Stomach (tissue), 9 donors: ENCODE results near the gene RFX2. TPM values are rescaled to one million over a fixed set of nuclear protein-coding genes. Genes with fewer than 3 reads are reported as not detected.
A peak's percentile ranks its signal among the peaks of the same experiment; 100 is the strongest.

Experiments
- DNase-seq, 2 donors: peaks; one replicate each; pipeline versions ENCODE4 v3.0.0 to v3.0.0-alpha.2; 2013 to 2019
- H3K27ac ChIP-seq, 5 donors: fragments of 200-600 bp in 4 of 5; sonication (generic) in 4 of 5; one replicate each; pipeline ENCODE4 v1.5.1; 2013 to 2019; ENCODE audit warnings: mild to moderate bottlenecking in 1 of 5, moderate library complexity in 1 of 5
- H3K27me3 ChIP-seq, 3 donors: fragments of 200-600 bp; sonication (generic); one replicate each; pipeline ENCODE4 v1.5.1; 2017 to 2019; ENCODE audit warnings: mixed run types in 1 of 3
- H3K36me3 ChIP-seq, 4 donors: fragments of 200-600 bp; sonication (generic); 1 replicate in 3 of 4; 2 replicates in 1 of 4; pipeline ENCODE4 v1.5.1; 2016 to 2019
- H3K4me1 ChIP-seq, 4 donors: fragments of 200-600 bp; sonication (generic); one replicate each; pipeline ENCODE4 v1.5.1; 2016 to 2019
- H3K4me3 ChIP-seq, 4 donors: fragments of 200-600 bp; sonication (generic) in 3 of 4; one replicate each; pipeline ENCODE4 v1.5.1; 2016 to 2019; ENCODE audit warnings: mild to moderate bottlenecking in 1 of 4
- H3K9me3 ChIP-seq, 4 donors: fragments of 200-600 bp; sonication (generic); one replicate each; pipeline ENCODE4 v1.5.1; 2016 to 2019
- CTCF ChIP-seq, 7 experiments: fragments of 450-650 bp in 4 of 7; fragments of 200-600 bp in 3 of 7; sonication (generic) in 3 of 7; IDR thresholded peaks; one replicate each; pipeline ENCODE4 v1.5.1; 2016 to 2019; ENCODE audit warnings: antibody characterized with exemption in 7 of 7, control low read depth in 2 of 7, mild to moderate bottlenecking in 1 of 7
- EP300 ChIP-seq: sonication (generic); formaldehyde crosslinking; IDR thresholded peaks from one replicate; pipeline ENCODE4 v1.6.1; 2017; ENCODE audit warnings: antibody characterized with exemption
- POLR2A ChIP-seq, 4 donors: fragments of 450-650 bp; IDR thresholded peaks; one replicate each; pipeline ENCODE4 v1.6.1; 2016; ENCODE audit warnings: antibody characterized with exemption in 4 of 4, control low read depth in 2 of 4, mild to moderate bottlenecking in 1 of 4, moderate library complexity in 1 of 4
- POLR2AphosphoS5 ChIP-seq, 3 donors: sonication (generic); formaldehyde crosslinking; IDR thresholded peaks; one replicate each; pipeline ENCODE4 v1.6.1; 2016; ENCODE audit warnings: antibody characterized with exemption in 3 of 3
- WGBS, 5 donors: extraction: QIAGEN DNeasy Blood & Tissue Kit in 3 of 5; methylation state at CpG; one replicate each; pipeline versions ENCODE4 v1.1.5 to v1.1.7; 2013 to 2018; 5-methylcytosine and 5-hydroxymethylcytosine counted together
- intact Hi-C: fragments of 100-400 bp; cut with DNase I; formaldehyde crosslinking; loops from one replicate; pipeline ENCODE4 v1.15.1; 2023; ENCODE audit warnings: low total_unique reads
- polyA plus RNA-seq, 3 donors: library from polyadenylated mRNA; stranded (reverse); fragments of 200-250 nt; gene quantifications; one replicate each; pipeline ENCODE4 v1.2.3, GENCODE V29; 2013
- total RNA-seq, 5 donors: library from RNA; depleted of rRNA; stranded (reverse); fragments of >200 nt; gene quantifications; one replicate each; pipeline versions ENCODE4 v1.1.0 to v1.2.3, GENCODE V29; 2014 to 2016
- donor health status: healthy with polysubstance abuse.
- donor health status: Bipolar disorder and iron deficiency.
- donor health status: healthy.

The RFX2 gene
- total and polyA plus RNA-seq, 8 donors: 1.2 to 123 (median 8.0) TPM

- H3K27me3 ChIP-seq: no peaks in the 10 kb centered on the region
- DNase-seq: peak; percentile 83 to 94
- H3K9me3 ChIP-seq: no peaks in the 10 kb centered on the region
- no peak overlapping the region for H3K4me3 ChIP-seq
- WGBS, 5 donors: 11 to 17% (median 16%) methylated on average over 13 to 15 of the region's 15 CpGs
- peak overlapping the region in 1 of 5 donors; percentile 65 for H3K27ac ChIP-seq
- H3K4me1 ChIP-seq: peaks cover 6 to 22% (median 16%) of the 10 kb centered on the region in 4 donors
- TF ChIP-seq POLR2A (IDR thresholded peaks at IDR 0.05) (no peak), EP300 (no peak), CTCF (IDR thresholded peaks at IDR 0.05) (peak in 5 of 7 experiments; percentile 82 to 90 (median 86))
- intact Hi-C loops: loop anchor here (2.0 kb wide), 1 partner anchor 78 kb away; no protein-coding TSS in a partner anchor
- peaks cover 0 to 17% (median 5%) of the 10 kb centered on the region in 4 donors for H3K36me3 ChIP-seq
Measured at GRCh38 chr19:6048793-6049405, 61.4 kb downstream of the RFX2 start.

- peaks cover 6 to 22% (median 16%) of the 10 kb centered on the region in 4 donors for H3K4me1 ChIP-seq
- H3K27me3 ChIP-seq: no peaks in the 10 kb centered on the region
- intact Hi-C loops: loop anchor here (2.0 kb wide), 1 partner anchor 78 kb away; no protein-coding TSS in a partner anchor
- no peak for DNase-seq
- H3K9me3 ChIP-seq: no peaks in the 10 kb centered on the region
- no peak for TF ChIP-seq POLR2AphosphoS5 (IDR thresholded peaks at IDR 0.05)
- TF ChIP-seq POLR2A (IDR thresholded peaks at IDR 0.05): no peak
- TF ChIP-seq EP300: no peak
- no peak for TF ChIP-seq CTCF (IDR thresholded peaks at IDR 0.05)
- H3K4me3 ChIP-seq: no peak overlapping the region
- peak overlapping the region in 2 of 5 donors; percentile 41 to 65 for H3K27ac ChIP-seq
- peaks cover 0 to 23% (median 10%) of the 10 kb centered on the region in 4 donors for H3K36me3 ChIP-seq
- 23 to 32% (median 26%) methylated on average over 9 of the region's 9 CpGs for WGBS, 5 donors
Measured at GRCh38 chr19:6048348-6048747, 62.0 kb downstream of the RFX2 start.

- intact Hi-C loops: loop anchor here (2.0 kb wide), 1 partner anchor 79 kb away; no protein-coding TSS in a partner anchor
- Histone ChIP-seq H3K36me3 (peaks cover 0 to 28% (median 16%) of the 10 kb centered on the region in 4 donors), H3K9me3 (no peaks in the 10 kb centered on the region), H3K27ac (peak overlapping the region in 2 of 5 donors; percentile 41 to 65), H3K4me3 (no peak overlapping the region), H3K4me1 (peaks cover 6 to 22% (median 16%) of the 10 kb centered on the region in 4 donors), H3K27me3 (no peaks in the 10 kb centered on the region)
- peak in 1 of 2 donors; percentile 80 for DNase-seq
- WGBS, 5 donors: 26 to 47% (median 39%) methylated on average over 7 to 8 of the region's 8 CpGs
- TF ChIP-seq CTCF (IDR thresholded peaks at IDR 0.05): peak in 5 of 7 experiments; percentile 48 to 63 (median 52)
- no peak for TF ChIP-seq EP300
Measured at GRCh38 chr19:6047741-6048251, 62.5 kb downstream of the RFX2 start.

- 51 to 77% (median 59%) methylated on average over 18 of the region's 18 CpGs for WGBS, 5 donors
- no peaks in the 10 kb centered on the region for H3K9me3 ChIP-seq
- no peaks in the 10 kb centered on the region for H3K27me3 ChIP-seq
- peaks cover 0 to 34% (median 21%) of the 10 kb centered on the region in 4 donors for H3K36me3 ChIP-seq
- intact Hi-C loops: no loop called here
- TF ChIP-seq POLR2AphosphoS5 (IDR thresholded peaks at IDR 0.05) (no peak), POLR2A (IDR thresholded peaks at IDR 0.05) (no peak), EP300 (no peak), CTCF (IDR thresholded peaks at IDR 0.05) (no peak)
- DNase-seq: no peak
- peaks cover 6 to 22% (median 16%) of the 10 kb centered on the region in 4 donors for H3K4me1 ChIP-seq
- peak overlapping the region in 1 of 5 donors; percentile 65 for H3K27ac ChIP-seq
- H3K4me3 ChIP-seq: no peak overlapping the region
Measured at GRCh38 chr19:6047256-6047655, 63.0 kb downstream of the RFX2 start.
